ENCODE results near the gene ST13. TPM values are rescaled to one million over a fixed set of nuclear protein-coding genes. Genes with fewer than 3 reads are reported as not detected.
"Not testable (repeated sequence)": the region's sequence is repeated elsewhere in the genome, so short reads cannot be mapped to it uniquely, and the experiment has no call there.

The ST13 gene
- total and polyA plus RNA-seq, 7 donors, result 166 to 456 (median 294) TPM

GRCh38 chr22:40875111-40875510 lies 18.7 kb upstream of the ST13 start:
- no peak overlapping the region for H3K27ac ChIP-seq
- DNase-seq (no peak), ATAC-seq (no peak)
- intact Hi-C loops (cut with DNase I), result no loop called here
- 95 to 96% (median 95%) methylated on average over 3 of the region's 3 CpGs for WGBS, 3 donors
- no peaks in the 10 kb centered on the region for H3K9me3 ChIP-seq
- H3K36me3 ChIP-seq (ENCODE audit: insufficient read depth in 1 of 2, low read depth in 1 of 2), result peaks cover 0 to 64% of the 10 kb centered on the region in 2 donors
- H3K27me3 ChIP-seq (ENCODE audit: insufficient read depth in 3 of 3, low read length in 2 of 3), result no peaks in the 10 kb centered on the region
- no peaks in the 10 kb centered on the region for H3K4me1 ChIP-seq
- TF ChIP-seq CTCF (IDR thresholded peaks at IDR 0.05), result no peak
- H3K4me3 ChIP-seq, result no peak overlapping the region

- DNase-seq (no peak), ATAC-seq (no peak)
- no peaks in the 10 kb centered on the region for H3K4me1 ChIP-seq
- intact Hi-C loops (cut with DNase I), result no loop called here
- H3K4me3 ChIP-seq, result no peak overlapping the region
- peaks cover 0 to 73% of the 10 kb centered on the region in 2 donors for H3K36me3 ChIP-seq (ENCODE audit: insufficient read depth in 1 of 2, low read depth in 1 of 2)
- no peak overlapping the region for H3K27ac ChIP-seq
- H3K27me3 ChIP-seq (ENCODE audit: insufficient read depth in 3 of 3, low read length in 2 of 3), result no peaks in the 10 kb centered on the region
- H3K9me3 ChIP-seq, result no peaks in the 10 kb centered on the region
- 95 to 98% (median 98%) methylated on average over 3 of the region's 3 CpGs for WGBS, 3 donors
- no peak for TF ChIP-seq CTCF (IDR thresholded peaks at IDR 0.05)
Observed at GRCh38 chr22:40874016-40874415, 17.6 kb upstream of the ST13 start.

GRCh38 chr22:40868379-40868778 lies 11.9 kb upstream of the ST13 start:
- H3K36me3 ChIP-seq (ENCODE audit: insufficient read depth in 1 of 2, low read depth in 1 of 2), result peaks cover 0 to 43% of the 10 kb centered on the region in 2 donors
- H3K4me1 ChIP-seq; H3K4me3 ChIP-seq; ATAC-seq; DNase-seq; H3K27ac ChIP-seq; intact Hi-C loops (cut with DNase I); H3K27me3 ChIP-seq (ENCODE audit: insufficient read depth in 3 of 3, low read length in 2 of 3); H3K9me3 ChIP-seq: not testable (repeated sequence)
- 83 to 90% (median 86%) methylated on average over 6 of the region's 6 CpGs for WGBS, 3 donors

- no peak for TF ChIP-seq CTCF (IDR thresholded peaks at IDR 0.05)
- ATAC-seq, result no peak
- Histone ChIP-seq H3K27me3 (ENCODE audit: insufficient read depth in 3 of 3, low read length in 2 of 3) (no peaks in the 10 kb centered on the region), H3K4me3 (no peak overlapping the region), H3K27ac (no peak overlapping the region), H3K4me1 (no peaks in the 10 kb centered on the region), H3K9me3 (no peaks in the 10 kb centered on the region), H3K36me3 (ENCODE audit: insufficient read depth in 1 of 2, low read depth in 1 of 2) (peaks cover 0 to 33% of the 10 kb centered on the region in 2 donors)
- 90 to 96% (median 92%) methylated on average over 2 of the region's 2 CpGs for WGBS, 3 donors
- DNase-seq, result no peak
- intact Hi-C loops (cut with DNase I), result no loop called here
Observed at GRCh38 chr22:40867109-40867508, 10.7 kb upstream of the ST13 start.

- ATAC-seq, result no peak
- no peak for TF ChIP-seq CTCF (IDR thresholded peaks at IDR 0.05)
- no peak for DNase-seq
- WGBS, 3 donors, result 91 to 97% (median 92%) methylated on average over 2 of the region's 2 CpGs
- intact Hi-C loops (cut with DNase I), result no loop called here
- H3K36me3 ChIP-seq (ENCODE audit: insufficient read depth in 1 of 2, low read depth in 1 of 2), result peaks cover 0 to 19% of the 10 kb centered on the region in 2 donors
- H3K4me3 ChIP-seq, result no peak overlapping the region
- H3K9me3 ChIP-seq, result no peaks in the 10 kb centered on the region
- peaks cover 17% of the 10 kb centered on the region for H3K4me1 ChIP-seq
- H3K27ac ChIP-seq, result no peak overlapping the region
- no peaks in the 10 kb centered on the region for H3K27me3 ChIP-seq (ENCODE audit: insufficient read depth in 3 of 3, low read length in 2 of 3)
Observed at GRCh38 chr22:40862537-40862936, 6.1 kb upstream of the ST13 start.

Data from psoas muscle (tissue), 8 donors.